Cardiac ventricle fibroblast (primary cell): Measurements from ENCODE around the gene AFAP1L1. TPM values are rescaled to one million over a fixed set of nuclear protein-coding genes. Genes with fewer than 3 reads are reported as not detected.

ENCODE experiments used
- total RNA-seq: library from RNA; depleted of rRNA; stranded (reverse); fragments of >200 nt; gene quantifications from 2 replicates; pipeline ENCODE4 v1.2.3, GENCODE V29; 2015

AFAP1L1 gene
- 28.3 and 33.6 TPM in 2 replicates for total RNA-seq

GRCh38 chr5:149271716-149272563 lies at the start of gene AFAP1L1:
Gene AFAP1L1, plus strand, starts transcription at chr5:149271859. Its CDS starts 110 bp downstream, at chr5:149271969.

DNA sequence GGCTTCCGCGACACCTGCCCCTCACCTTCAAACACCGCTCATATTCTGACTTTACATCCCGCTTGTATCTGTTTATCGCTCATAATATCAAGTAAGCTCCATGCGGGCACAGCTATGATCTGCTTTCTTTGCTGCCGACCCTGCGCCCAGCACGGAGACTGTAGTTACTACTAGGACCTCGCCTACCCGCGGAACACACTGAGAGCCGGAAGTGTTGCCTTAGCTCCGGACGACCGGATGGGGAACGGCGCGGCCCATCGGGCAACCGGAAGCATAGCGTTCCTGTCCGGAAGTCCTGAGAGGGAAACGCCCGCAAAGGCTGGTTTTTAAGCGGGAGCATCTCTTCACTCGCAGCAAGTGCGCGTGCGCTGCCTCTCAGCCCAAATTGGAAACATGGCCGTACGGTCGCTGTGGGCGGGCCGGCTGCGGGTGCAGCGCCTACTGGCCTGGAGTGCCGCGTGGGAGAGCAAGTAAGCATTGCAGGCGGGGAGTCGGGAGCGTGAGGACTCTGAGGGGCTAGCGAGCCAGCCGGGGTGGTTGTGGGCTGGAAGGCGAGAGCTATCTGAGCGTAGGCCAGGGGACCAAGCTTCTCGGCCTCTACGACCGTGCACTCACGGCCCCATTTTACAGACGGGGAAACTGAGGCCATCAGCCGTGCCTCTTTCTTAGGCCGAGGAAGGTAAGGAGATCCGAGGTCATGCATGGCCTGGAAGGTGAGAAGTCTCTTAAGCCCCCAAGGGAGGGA lies 73.7 kb downstream of the AFAP1L1 start, which contains the start of gene GRPEL2:
TSS of gene GRPEL2 (plus strand) at position 353 of the 745 bp plus-strand sequence. CDS start at position 394, 41 bp downstream.

DNA sequence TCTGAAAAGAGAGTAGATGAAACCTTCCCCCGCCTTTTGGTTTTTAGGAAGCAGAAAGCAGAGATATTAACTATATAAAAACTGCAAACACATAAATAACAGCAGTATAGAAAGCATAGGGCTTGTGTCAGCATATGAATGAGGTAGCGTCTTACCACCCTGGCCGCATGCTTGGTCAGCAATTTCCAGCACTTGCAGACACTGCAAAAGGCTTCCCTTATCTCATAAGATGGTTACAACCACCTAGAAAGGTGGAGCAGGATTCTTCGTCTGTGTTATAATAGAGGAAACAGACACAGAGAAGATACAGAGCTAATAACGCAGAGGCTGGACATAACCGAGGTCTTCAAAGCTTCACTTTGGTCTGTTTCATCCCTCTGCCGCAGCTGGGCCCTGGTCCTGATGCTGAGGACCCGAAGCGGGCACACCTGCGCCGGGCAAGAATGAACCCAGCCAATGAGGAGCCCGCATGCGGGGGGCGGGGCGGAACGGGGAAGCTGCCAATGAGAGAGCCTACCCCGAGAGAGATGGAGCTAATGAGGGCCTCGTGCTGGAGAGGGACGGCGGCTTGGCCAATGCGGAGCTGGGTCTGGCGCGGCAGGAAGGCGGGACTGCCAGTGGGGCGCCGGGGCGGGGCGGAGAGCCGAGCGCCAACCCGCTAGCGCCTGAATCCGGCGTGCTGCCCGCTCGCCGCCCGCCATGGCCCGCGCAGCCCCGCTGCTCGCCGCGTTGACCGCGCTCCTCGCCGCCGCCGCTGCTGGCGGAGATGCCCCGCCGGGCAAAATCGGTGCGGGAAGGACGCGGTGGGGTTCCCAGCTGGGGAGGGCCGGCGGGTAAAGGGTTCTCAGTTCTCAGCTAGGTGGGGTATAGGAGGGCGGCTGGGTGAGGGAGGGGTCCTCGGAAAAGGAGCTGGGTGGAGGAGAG lies 86.0 kb downstream of the AFAP1L1 start, which contains the start of gene PCYOX1L:
TSS of gene PCYOX1L (plus strand) at position 677 of the 924 bp plus-strand sequence. CDS start at position 700, 23 bp downstream.

GRCh38 chr5:149379177-149379761 lies 107.6 kb downstream of the AFAP1L1 start, which contains the start of gene IL17B:
Gene IL17B, minus strand, starts transcription at chr5:149379292. Its CDS starts 67 bp downstream, at chr5:149379225.

Other genes starting within 250 kb of the AFAP1L1 start
- 0.24 and 0.37 TPM in 2 replicates for gene SH3TC2, start 208.8 kb upstream of the AFAP1L1 start, total RNA-seq
- 50.2 and 63.5 TPM in 2 replicates for gene ABLIM3, start 130.4 kb upstream of the AFAP1L1 start, total RNA-seq
- gene GRPEL2, start 73.6 kb downstream of the AFAP1L1 start, total RNA-seq, result 9.9 and 10.2 TPM in 2 replicates
- 9.2 and 9.9 TPM in 2 replicates for gene PCYOX1L, start 86.2 kb downstream of the AFAP1L1 start, total RNA-seq
- not detected in 2 replicates for gene IL17B, start 107.4 kb downstream of the AFAP1L1 start, total RNA-seq